GM23338 (cell line): ENCODE results near the gene RAD1. TPM values are rescaled to one million over a fixed set of nuclear protein-coding genes. Genes with fewer than 3 reads are reported as not detected.

Experiments
- ATAC-seq: fragments of 200-7000 bp; cut with Tn5 transposase; 3 replicates; pipeline ENCODE4 v1.9.1; 2020
- DNase-seq: peaks from one replicate; pipeline ENCODE4 v3.0.0-alpha.2; 2015; ENCODE audit warnings: low spot score
- H2AFZ ChIP-seq: fragments of 200-600 bp; sonication (generic); 2 replicates; pipeline ENCODE4 v1.8.0; 2016; ENCODE audit warnings: antibody characterized with exemption, mild to moderate bottlenecking, moderate library complexity
- H3F3A ChIP-seq: fragments of 200-600 bp; sonication (generic); replicated peaks from 2 replicates; pipeline ENCODE4 v1.8.0; 2017; ENCODE audit warnings: antibody characterized with exemption, mixed run types, low read depth
- H3K27ac ChIP-seq: fragments of 200-600 bp; sonication (generic); 2 replicates; pipeline ENCODE4 v1.6.1; 2016; ENCODE audit warnings: low read depth
- H3K27me3 ChIP-seq: fragments of 200-600 bp; sonication (generic); 2 replicates; pipeline ENCODE4 v1.8.0; 2016; ENCODE audit warnings: mild to moderate bottlenecking, mixed run types, moderate library complexity; ENCODE audit not compliant: insufficient read depth
- H3K36me3 ChIP-seq: fragments of 200-600 bp; sonication (generic); 2 replicates; pipeline ENCODE4 v1.8.0; 2016; ENCODE audit warnings: mild to moderate bottlenecking; ENCODE audit not compliant: insufficient read depth
- H3K4me1 ChIP-seq: fragments of 200-600 bp; sonication (generic); 2 replicates; pipeline ENCODE4 v1.8.0; 2016; ENCODE audit warnings: mild to moderate bottlenecking, moderate library complexity; ENCODE audit not compliant: insufficient read depth
- H3K4me2 ChIP-seq: fragments of 200-600 bp; sonication (generic); 2 replicates; pipeline ENCODE4 v1.7.1; 2017; ENCODE audit warnings: mixed run types
- H3K4me3 ChIP-seq: fragments of 200-600 bp; sonication (generic); 2 replicates; pipeline ENCODE4 v1.6.1; 2016; ENCODE audit warnings: mixed run types
- H3K79me2 ChIP-seq: fragments of 200-600 bp; sonication (generic); replicated peaks from 2 replicates; pipeline ENCODE4 v1.8.0; 2017; ENCODE audit warnings: mild to moderate bottlenecking; ENCODE audit not compliant: insufficient read depth
- H3K9me2 ChIP-seq: fragments of 200-600 bp; sonication (generic); 2 replicates; pipeline ENCODE4 v1.8.0; 2017; ENCODE audit not compliant: insufficient read depth
- H4K20me1 ChIP-seq: fragments of 200-600 bp; sonication (generic); replicated peaks from 2 replicates; pipeline ENCODE4 v1.8.0; 2017; ENCODE audit warnings: mild to moderate bottlenecking; ENCODE audit not compliant: insufficient read depth
- H3K27ac Mint-ChIP-seq: 2 replicates; pipeline ENCODE4 v1.8.0; 2020; ENCODE audit warnings: inconsistent platforms, mild to moderate bottlenecking, moderate library complexity, mixed read lengths
- H3K27me3 Mint-ChIP-seq: 3 replicates; pipeline ENCODE4 v1.8.0; 2022; ENCODE audit warnings: low read depth, mild to moderate bottlenecking, moderate library complexity, mixed read lengths, inconsistent platforms; ENCODE audit not compliant: insufficient read depth, poor library complexity
- H3K36me3 Mint-ChIP-seq: 3 replicates; pipeline ENCODE4 v1.8.0; 2021; ENCODE audit warnings: low read depth, mild to moderate bottlenecking, inconsistent platforms, moderate library complexity, mixed read lengths
- H3K4me1 Mint-ChIP-seq: 3 replicates; pipeline ENCODE4 v1.8.0; 2020; ENCODE audit warnings: mild to moderate bottlenecking, inconsistent platforms, mixed read lengths
- H3K4me3 Mint-ChIP-seq: 3 replicates; pipeline ENCODE4 v1.8.0; 2021; ENCODE audit warnings: moderate library complexity, mild to moderate bottlenecking, inconsistent platforms, mixed read lengths
- H3K9me3 Mint-ChIP-seq: 3 replicates; pipeline ENCODE4 v1.8.0; 2020; ENCODE audit warnings: moderate library complexity, mild to moderate bottlenecking, inconsistent platforms, mixed read lengths
- CREB1 ChIP-seq: fragments of 250-450 bp; sonication (Bioruptor Pico); IDR thresholded peaks from 2 replicates; pipeline ENCODE4 v1.5.0; 2020; ENCODE audit warnings: low read depth, mild to moderate bottlenecking, moderate library complexity
- CTCF ChIP-seq, 2 experiments: fragments of 200-600 bp in 1 of 2; sonication (generic) in 1 of 2; conservative IDR thresholded peaks; 2 replicates each; pipeline versions ENCODE4 v1.5.1 to v1.6.1; 2016 to 2017; ENCODE audit warnings: antibody characterized with exemption in 2 of 2, low read depth in 2 of 2, mild to moderate bottlenecking in 2 of 2, moderate library complexity in 1 of 2
- EZH2 ChIP-seq: fragments of 200-600 bp; sonication (generic); IDR thresholded peaks from one replicate; pipeline ENCODE4 v1.8.0; 2017; ENCODE audit warnings: antibody characterized with exemption, mild to moderate bottlenecking, low read depth; ENCODE audit not compliant: unreplicated experiment
- JUNB ChIP-seq: IDR thresholded peaks from one replicate; pipeline ENCODE4 v1.6.1; 2016; ENCODE audit warnings: antibody characterized with exemption; ENCODE audit not compliant: unreplicated experiment
- NANOG ChIP-seq: IDR thresholded peaks from 2 replicates; pipeline ENCODE4 v1.6.1; 2016; ENCODE audit warnings: antibody characterized with exemption, borderline replicate concordance
- POLR2AphosphoS5 ChIP-seq: IDR thresholded peaks from 2 replicates; pipeline ENCODE4 v1.6.1; 2016; ENCODE audit warnings: antibody characterized with exemption, low read depth
- REST ChIP-seq: IDR thresholded peaks from one replicate; pipeline ENCODE4 v1.6.1; 2018; ENCODE audit warnings: antibody characterized with exemption; ENCODE audit not compliant: unreplicated experiment
- STAT1 ChIP-seq: IDR thresholded peaks from one replicate; pipeline ENCODE4 v1.6.1; 2016; ENCODE audit warnings: antibody characterized with exemption; ENCODE audit not compliant: unreplicated experiment
- ZNF331 ChIP-seq: fragments of 250-450 bp; sonication (Bioruptor Pico); IDR thresholded peaks from 2 replicates; pipeline ENCODE4 v1.5.0; 2020; ENCODE audit warnings: low read depth, mild to moderate bottlenecking, moderate library complexity
- polyA plus RNA-seq: library from polyadenylated mRNA; unstranded; fragments of >200 nt; fragmentation: Nextera tagmentation; extraction: Ambion mirVana; gene quantifications from 2 replicates; pipeline ENCODE4 v1.2.1, GENCODE V29; 2016
- total RNA-seq: library from RNA; depleted of rRNA; stranded (reverse); fragments of >200 nt; shearing (Covaris generic); gene quantifications from 2 replicates; pipeline ENCODE4 v1.2.3, GENCODE V29; 2014

Gene RAD1
- total and polyA plus RNA-seq, 2 experiments from 2014 or later = 39.3 to 40.9 TPM

GRCh38 chr5:34929134-34929719, 13.9 kb upstream of the RAD1 start, which contains the start of gene DNAJC21:
DNAJC21 (plus strand) TSS chr5:34929559; CDS start chr5:34929820, 261 bp downstream.
- Mint-ChIP-seq H3K27me3 (peaks cover 5% of the 10 kb centered on the region), H3K36me3 (peaks cover 37% of the 10 kb centered on the region), H3K4me1 (peaks cover 20% of the 10 kb centered on the region), H3K4me3 (peak within 1 kb of the TSS; percentile 97), H3K27ac (peak within 1 kb of the TSS; percentile 98), H3K9me3 (no peaks in the 10 kb centered on the region)
- Histone ChIP-seq H3K9me2 (no peaks in the 10 kb centered on the region), H3K4me3 (peak within 1 kb of the TSS; percentile 73), H3F3A (peaks cover 14% of the 10 kb centered on the region; the same call in 1 of the 2 replicates), H3K36me3 (peaks cover 20% of the 10 kb centered on the region), H3K27me3 (no peaks in the 10 kb centered on the region), H2AFZ (peak within 1 kb of the TSS; percentile 73), H3K27ac (peak within 1 kb of the TSS; percentile 91), H3K79me2 (peaks cover 41% of the 10 kb centered on the region), H3K4me1 (peaks cover 11% of the 10 kb centered on the region; the same call in 1 of the 2 replicates), H3K4me2 (peak within 1 kb of the TSS; percentile 92), H4K20me1 (peaks cover 8% of the 10 kb centered on the region; the same call in 1 of the 2 replicates)
- TF ChIP-seq NANOG (no peak), POLR2AphosphoS5 (peak; percentile 49; the same call in 1 of the 2 replicates)
- peak; percentile 89 for ATAC-seq
- DNase-seq = peak; percentile 98

GRCh38 chr5:34928267-34928666, 13.0 kb upstream of the RAD1 start:
- H3K27ac ChIP-seq = peak overlapping the region; percentile 71
- peaks cover 31% of the 10 kb centered on the region for H3K79me2 ChIP-seq
- TF ChIP-seq REST = no peak
- no peak for TF ChIP-seq CREB1 (CRISPR knock-in tag)
- no peak for TF ChIP-seq JUNB
- no peak for TF ChIP-seq ZNF331
- TF ChIP-seq EZH2 = no peak
- TF ChIP-seq STAT1 = no peak
- no peak for TF ChIP-seq CTCF (conservative IDR thresholded peaks at IDR 0.05; ENCODE audit: low read depth in 2 of 2)
- TF ChIP-seq POLR2AphosphoS5 = no peak
- TF ChIP-seq NANOG = no peak

More at GRCh38 chr5:34928267-34928666, 13.0 kb upstream of the RAD1 start:
- DNase-seq (no peak), ATAC-seq (no peak)
- peaks cover 22% of the 10 kb centered on the region for H3K4me1 Mint-ChIP-seq
- Histone ChIP-seq H2AFZ (no peak overlapping the region), H3K4me1 (peaks cover 11% of the 10 kb centered on the region; the same call in 1 of the 2 replicates), H3K4me3 (no peak overlapping the region; the same call in 1 of the 2 replicates), H3K36me3 (peaks cover 29% of the 10 kb centered on the region), H4K20me1 (0 out of 2 replicates have a peak, but pooled peaks cover 8% of the 10 kb centered on the region), H3K9me2 (no peaks in the 10 kb centered on the region), H3K4me2 (0 out of 2 replicates have a peak overlapping the region, but pooled peaks have one; percentile 72), H3K27me3 (no peaks in the 10 kb centered on the region), H3F3A (peaks cover 14% of the 10 kb centered on the region; the same call in 1 of the 2 replicates)
- H3K9me3 Mint-ChIP-seq = no peaks in the 10 kb centered on the region
- H3K4me3 Mint-ChIP-seq = no peak overlapping the region
- peaks cover 5% of the 10 kb centered on the region for H3K27me3 Mint-ChIP-seq
- no peak overlapping the region; the same call in 1 of the 2 replicates for H3K27ac Mint-ChIP-seq
- peaks cover 39% of the 10 kb centered on the region for H3K36me3 Mint-ChIP-seq
